Neural progenitor cell (in vitro differentiated cells): ENCODE measurements around the gene NR3C2.

Source experiments
- CTCF ChIP-seq: fragments of 200-600 bp; sonication (generic); IDR thresholded peaks from 2 replicates; pipeline ENCODE4 v1.5.1; 2017; ENCODE audit warnings: antibody characterized with exemption, mild to moderate bottlenecking
- EZH2 ChIP-seq: fragments of 200-600 bp; sonication (generic); IDR thresholded peaks from 2 replicates; pipeline ENCODE4 v1.6.1; 2017; ENCODE audit warnings: antibody characterized with exemption, mild to moderate bottlenecking, moderate library complexity
- EZH2phosphoT487 ChIP-seq: fragments of 200-600 bp; sonication (generic); IDR thresholded peaks from 2 replicates; pipeline ENCODE4 v1.6.1; 2017; ENCODE audit warnings: antibody characterized with exemption

- no peak for TF ChIP-seq CTCF
- no peak for TF ChIP-seq EZH2
- TF ChIP-seq EZH2phosphoT487, result no peak
Observed at GRCh38 chr4:148071009-148071408, 371.2 kb downstream of the NR3C2 start.
